HepG2 (cell line): ENCODE data around the gene SUN5. TPM values are rescaled to one million over a fixed set of nuclear protein-coding genes. Genes with fewer than 3 reads are reported as not detected.

Experiments
- BCL6 ChIP-seq: IDR thresholded peaks from 2 replicates; pipeline ENCODE4 v1.6.1; 2016; ENCODE audit warnings: missing genetic modification reagents, missing compliant biosample characterization
- MXI1 ChIP-seq: IDR thresholded peaks from 3 replicates; pipeline ENCODE4 v1.6.1; 2012; ENCODE audit warnings: low read depth, low read length, inconsistent platforms, borderline replicate concordance
- MYNN ChIP-seq: sonication (generic); formaldehyde crosslinking; IDR thresholded peaks from 2 replicates; pipeline ENCODE4 v1.4.0; 2020; ENCODE audit warnings: mild to moderate bottlenecking, low read depth, missing genetic modification reagents
- NCOA1 ChIP-seq: sonication (generic); formaldehyde crosslinking; IDR thresholded peaks from 2 replicates; pipeline ENCODE4 v1.9.0; 2021; ENCODE audit warnings: missing genetic modification reagents
- NFATC3 ChIP-seq: sonication (generic); formaldehyde crosslinking; IDR thresholded peaks from 2 replicates; pipeline ENCODE4 v1.5.1; 2020; ENCODE audit warnings: mild to moderate bottlenecking, missing genetic modification reagents
- NFRKB ChIP-seq: fragments of 450-650 bp; IDR thresholded peaks from 2 replicates; pipeline ENCODE4 v1.6.1; 2017
- RAD21 ChIP-seq: fragments of 450-650 bp; formaldehyde crosslinking; IDR thresholded peaks from 2 replicates; pipeline ENCODE4 v1.5.0; 2020; ENCODE audit warnings: mild to moderate bottlenecking
- RFX3 ChIP-seq: IDR thresholded peaks from 2 replicates; pipeline ENCODE4 v1.6.1; 2016; ENCODE audit warnings: missing biosample characterization, missing genetic modification reagents
- SP5 ChIP-seq: IDR thresholded peaks from 2 replicates; pipeline ENCODE4 v1.6.1; 2016; ENCODE audit warnings: low read depth, borderline replicate concordance
- TAF1 ChIP-seq: sonication (generic); formaldehyde crosslinking; IDR thresholded peaks from 2 replicates; pipeline ENCODE4 v1.4.0; 2020; ENCODE audit warnings: missing genetic modification reagents
- ZNF317 ChIP-seq: sonication (generic); formaldehyde crosslinking; IDR thresholded peaks from 2 replicates; pipeline ENCODE4 v1.5.0; 2020; ENCODE audit warnings: mild to moderate bottlenecking, missing genetic modification reagents
- ZNF331 ChIP-seq: sonication (generic); formaldehyde crosslinking; IDR thresholded peaks from 2 replicates; pipeline ENCODE4 v1.4.0; 2020; ENCODE audit warnings: missing genetic modification reagents
- ZNF589 ChIP-seq: sonication (generic); formaldehyde crosslinking; conservative IDR thresholded peaks from 2 replicates; pipeline ENCODE4 v1.8.0; 2022; ENCODE audit warnings: mild to moderate bottlenecking, moderate library complexity, missing genetic modification reagents
- ZNF780A ChIP-seq: sonication (generic); formaldehyde crosslinking; IDR thresholded peaks from 2 replicates; pipeline ENCODE4 v1.8.0; 2022; ENCODE audit warnings: mild to moderate bottlenecking, missing genetic modification reagents, moderate library complexity
- polyA plus RNA-seq, 8 experiments: library from polyadenylated mRNA; depleted of rRNA in 3 of 8; stranded (reverse) in 7 of 8; unstranded in 1 of 8; fragments of >200 nt; fragmentation: Illumina TruSeq in 4 of 8; extraction: Trizol in 4 of 8; gene quantifications; 2 replicates each; pipeline versions ENCODE4 v1.2.1 to v1.2.3, GENCODE V29; 2011 to 2016; ENCODE audit warnings: low read depth in 4 of 8, missing spikeins in 1 of 8, mixed read lengths in 1 of 8; ENCODE audit not compliant: insufficient read depth in 1 of 8
- total RNA-seq, 5 experiments: library from RNA; depleted of rRNA; stranded (reverse); fragments of >200 nt; fragmentation: Illumina TruSeq; extraction: Trizol; gene quantifications; 2 replicates each; pipeline ENCODE4 v1.2.3, GENCODE V29; 2016; ENCODE audit warnings: low read depth in 1 of 5
- TF ChIP-seq, protein P1 (sequence below): sonication (generic); formaldehyde crosslinking; IDR thresholded peaks from 2 replicates; pipeline ENCODE4 v1.5.1; 2020; ENCODE audit warnings: mild to moderate bottlenecking, missing genetic modification reagents, moderate library complexity
- TF ChIP-seq, protein P2 (sequence below): sonication (generic); formaldehyde crosslinking; IDR thresholded peaks from 2 replicates; pipeline ENCODE4 v1.8.0; 2022; ENCODE audit warnings: mild to moderate bottlenecking, missing genetic modification reagents, borderline replicate concordance
- TF ChIP-seq, protein P3 (sequence below): sonication (generic); formaldehyde crosslinking; IDR thresholded peaks from 2 replicates; pipeline ENCODE4 v1.8.1; 2023; ENCODE audit warnings: mild to moderate bottlenecking, moderate library complexity, missing genetic modification reagents
- TF ChIP-seq, protein P4 (sequence below): sonication (generic); formaldehyde crosslinking; IDR thresholded peaks from 2 replicates; pipeline ENCODE4 v1.4.0; 2020; ENCODE audit warnings: missing genetic modification reagents, borderline replicate concordance
- TF ChIP-seq, protein P5 (sequence below): sonication (generic); formaldehyde crosslinking; IDR thresholded peaks from 2 replicates; pipeline ENCODE4 v1.4.0; 2020; ENCODE audit warnings: missing genetic modification reagents, borderline replicate concordance

Gene SUN5
- total and polyA plus RNA-seq, 2 of the 13 experiments (the other 11 are each of a cell fraction or from before 2014, with no cell fraction given) = not detected

DNA sequence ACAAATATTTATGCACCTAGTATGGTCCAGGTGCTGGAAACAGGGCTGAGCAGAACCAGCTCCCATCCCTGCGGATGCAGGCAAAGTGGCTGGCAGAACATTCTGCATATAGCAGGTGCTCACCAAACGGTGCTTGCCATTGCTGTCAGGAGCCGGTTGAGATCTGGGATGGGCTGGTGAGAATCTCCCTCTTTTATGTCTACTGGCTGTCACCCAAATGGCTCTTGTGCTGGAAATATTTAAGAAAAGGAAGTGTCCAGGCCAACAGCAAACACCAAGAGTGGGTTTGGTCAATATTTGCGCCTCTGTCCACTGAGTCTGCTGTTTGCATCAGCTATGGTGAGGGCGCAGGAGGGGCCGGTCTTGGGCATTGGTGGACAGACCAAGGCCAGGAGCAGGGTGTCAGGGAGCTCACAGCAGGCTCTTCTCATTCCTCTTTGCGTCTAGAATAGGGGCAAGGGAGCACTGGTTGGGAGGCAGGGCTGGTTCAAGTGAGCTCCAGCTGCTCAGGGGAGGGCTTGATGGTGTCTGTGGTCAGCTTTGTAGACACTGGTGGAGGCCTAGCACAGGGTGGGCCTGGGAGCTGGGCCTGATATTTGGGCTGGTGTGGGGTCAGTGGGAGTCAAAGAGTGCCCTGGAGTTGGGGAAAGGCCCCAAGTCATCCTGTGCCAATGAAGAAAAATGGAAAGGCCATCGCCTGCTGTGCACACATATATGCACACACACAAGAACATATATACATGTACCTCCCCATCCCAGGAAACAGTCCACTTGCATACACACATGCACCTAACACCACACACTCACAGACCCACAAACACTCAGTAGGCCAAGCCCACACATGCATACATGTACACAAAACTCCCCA, 1.9 kb upstream of the SUN5 start (continued):
- peak; percentile 58; the same call in 1 of the 2 replicates for TF ChIP-seq NFATC3
- 0 out of 2 replicates have a peak, but pooled peaks have one; percentile 7 for TF ChIP-seq RAD21 (CRISPR knock-in tag)
- TF ChIP-seq BCL6 = peak; percentile 92
- 0 out of 2 replicates have a peak, but pooled peaks have one; percentile 32 for TF ChIP-seq ZNF317 (CRISPR knock-in tag)
- 0 out of 2 replicates have a peak, but pooled peaks have one; percentile 80 for TF ChIP-seq ZNF589 (CRISPR knock-in tag)
- TF ChIP-seq TAF1 (CRISPR knock-in tag) = peak; percentile 65; the same call in 1 of the 2 replicates
- TF ChIP-seq, protein P1, sequence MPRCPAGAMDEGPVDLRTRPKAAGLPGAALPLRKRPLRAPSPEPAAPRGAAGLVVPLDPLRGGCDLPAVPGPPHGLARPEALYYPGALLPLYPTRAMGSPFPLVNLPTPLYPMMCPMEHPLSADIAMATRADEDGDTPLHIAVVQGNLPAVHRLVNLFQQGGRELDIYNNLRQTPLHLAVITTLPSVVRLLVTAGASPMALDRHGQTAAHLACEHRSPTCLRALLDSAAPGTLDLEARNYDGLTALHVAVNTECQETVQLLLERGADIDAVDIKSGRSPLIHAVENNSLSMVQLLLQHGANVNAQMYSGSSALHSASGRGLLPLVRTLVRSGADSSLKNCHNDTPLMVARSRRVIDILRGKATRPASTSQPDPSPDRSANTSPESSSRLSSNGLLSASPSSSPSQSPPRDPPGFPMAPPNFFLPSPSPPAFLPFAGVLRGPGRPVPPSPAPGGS (CRISPR knock-in tag) = 0 out of 2 replicates have a peak, but pooled peaks have one; percentile 79
- TF ChIP-seq, protein P2, sequence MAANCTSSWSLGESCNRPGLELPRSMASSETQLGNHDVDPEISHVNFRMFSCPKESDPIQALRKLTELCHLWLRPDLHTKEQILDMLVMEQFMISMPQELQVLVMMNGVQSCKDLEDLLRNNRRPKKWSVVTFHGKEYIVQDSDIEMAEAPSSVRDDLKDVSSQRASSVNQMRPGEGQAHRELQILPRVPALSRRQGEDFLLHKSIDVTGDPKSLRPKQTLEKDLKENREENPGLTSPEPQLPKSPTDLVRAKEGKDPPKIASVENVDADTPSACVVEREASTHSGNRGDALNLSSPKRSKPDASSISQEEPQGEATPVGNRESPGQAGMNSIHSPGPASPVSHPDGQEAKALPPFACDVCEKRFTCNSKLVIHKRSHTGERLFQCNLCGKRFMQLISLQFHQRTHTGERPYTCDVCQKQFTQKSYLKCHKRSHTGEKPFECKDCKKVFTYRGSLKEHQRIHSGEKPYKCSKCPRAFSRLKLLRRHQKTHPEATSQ (CRISPR knock-in tag) = peak; percentile 32; the same call in 1 of the 2 replicates
- no peak for TF ChIP-seq NCOA1
- TF ChIP-seq SP5 (CRISPR knock-in tag) = peak; percentile 92
- peak; percentile 18; the same call in 1 of the 2 replicates for TF ChIP-seq RFX3
- TF ChIP-seq NFRKB = no peak
- TF ChIP-seq, protein P3, sequence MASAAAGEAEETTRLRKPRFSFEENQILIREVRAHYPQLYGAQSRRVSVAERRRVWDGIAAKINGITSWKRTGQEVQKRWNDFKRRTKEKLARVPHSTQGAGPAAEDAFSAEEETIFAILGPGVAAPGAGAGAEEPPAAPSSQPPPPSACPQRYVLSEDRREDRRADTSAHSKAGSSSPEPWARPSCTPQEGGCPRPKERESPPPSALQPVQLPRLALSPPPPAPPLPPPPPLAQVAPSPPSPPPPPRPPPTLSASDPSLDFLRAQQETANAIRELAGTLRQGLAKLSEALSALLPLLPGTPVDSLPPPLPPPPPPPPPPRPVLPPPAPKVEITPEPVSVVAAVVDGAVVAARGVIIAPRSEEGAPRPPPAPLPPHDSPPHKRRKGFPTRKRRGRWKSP (CRISPR knock-in tag) = peak; percentile 97
- no peak for TF ChIP-seq ZNF780A
- TF ChIP-seq, protein P4, sequence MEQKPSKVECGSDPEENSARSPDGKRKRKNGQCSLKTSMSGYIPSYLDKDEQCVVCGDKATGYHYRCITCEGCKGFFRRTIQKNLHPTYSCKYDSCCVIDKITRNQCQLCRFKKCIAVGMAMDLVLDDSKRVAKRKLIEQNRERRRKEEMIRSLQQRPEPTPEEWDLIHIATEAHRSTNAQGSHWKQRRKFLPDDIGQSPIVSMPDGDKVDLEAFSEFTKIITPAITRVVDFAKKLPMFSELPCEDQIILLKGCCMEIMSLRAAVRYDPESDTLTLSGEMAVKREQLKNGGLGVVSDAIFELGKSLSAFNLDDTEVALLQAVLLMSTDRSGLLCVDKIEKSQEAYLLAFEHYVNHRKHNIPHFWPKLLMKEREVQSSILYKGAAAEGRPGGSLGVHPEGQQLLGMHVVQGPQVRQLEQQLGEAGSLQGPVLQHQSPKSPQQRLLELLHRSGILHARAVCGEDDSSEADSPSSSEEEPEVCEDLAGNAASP = peak; percentile 96
- TF ChIP-seq MYNN = no peak
- peak; percentile 96 for TF ChIP-seq ZNF331 (CRISPR knock-in tag)
- TF ChIP-seq MXI1 = peak; percentile 15; the same call in 1 of the 3 replicates
- TF ChIP-seq, protein P5, sequence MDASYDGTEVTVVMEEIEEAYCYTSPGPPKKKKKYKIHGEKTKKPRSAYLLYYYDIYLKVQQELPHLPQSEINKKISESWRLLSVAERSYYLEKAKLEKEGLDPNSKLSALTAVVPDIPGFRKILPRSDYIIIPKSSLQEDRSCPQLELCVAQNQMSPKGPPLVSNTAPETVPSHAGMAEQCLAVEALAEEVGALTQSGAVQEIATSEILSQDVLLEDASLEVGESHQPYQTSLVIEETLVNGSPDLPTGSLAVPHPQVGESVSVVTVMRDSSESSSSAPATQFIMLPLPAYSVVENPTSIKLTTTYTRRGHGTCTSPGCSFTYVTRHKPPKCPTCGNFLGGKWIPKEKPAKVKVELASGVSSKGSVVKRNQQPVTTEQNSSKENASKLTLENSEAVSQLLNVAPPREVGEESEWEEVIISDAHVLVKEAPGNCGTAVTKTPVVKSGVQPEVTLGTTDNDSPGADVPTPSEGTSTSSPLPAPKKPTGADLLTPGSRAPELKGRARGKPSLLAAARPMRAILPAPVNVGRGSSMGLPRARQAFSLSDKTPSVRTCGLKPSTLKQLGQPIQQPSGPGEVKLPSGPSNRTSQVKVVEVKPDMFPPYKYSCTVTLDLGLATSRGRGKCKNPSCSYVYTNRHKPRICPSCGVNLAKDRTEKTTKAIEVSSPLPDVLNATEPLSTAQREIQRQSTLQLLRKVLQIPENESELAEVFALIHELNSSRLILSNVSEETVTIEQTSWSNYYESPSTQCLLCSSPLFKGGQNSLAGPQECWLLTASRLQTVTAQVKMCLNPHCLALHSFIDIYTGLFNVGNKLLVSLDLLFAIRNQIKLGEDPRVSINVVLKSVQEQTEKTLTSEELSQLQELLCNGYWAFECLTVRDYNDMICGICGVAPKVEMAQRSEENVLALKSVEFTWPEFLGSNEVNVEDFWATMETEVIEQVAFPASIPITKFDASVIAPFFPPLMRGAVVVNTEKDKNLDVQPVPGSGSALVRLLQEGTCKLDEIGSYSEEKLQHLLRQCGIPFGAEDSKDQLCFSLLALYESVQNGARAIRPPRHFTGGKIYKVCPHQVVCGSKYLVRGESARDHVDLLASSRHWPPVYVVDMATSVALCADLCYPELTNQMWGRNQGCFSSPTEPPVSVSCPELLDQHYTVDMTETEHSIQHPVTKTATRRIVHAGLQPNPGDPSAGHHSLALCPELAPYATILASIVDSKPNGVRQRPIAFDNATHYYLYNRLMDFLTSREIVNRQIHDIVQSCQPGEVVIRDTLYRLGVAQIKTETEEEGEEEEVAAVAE = no peak; the same call in 1 of the 2 replicates
